ENCODE results near the gene CBL. TPM values are rescaled to one million over a fixed set of nuclear protein-coding genes. Genes with fewer than 3 reads are reported as not detected.
"Not testable (repeated sequence)": the region's sequence is repeated elsewhere in the genome, so short reads cannot be mapped to it uniquely, and the experiment has no call there.

The CBL gene
- total RNA-seq, 1 donor = 9.0 TPM

DNA sequence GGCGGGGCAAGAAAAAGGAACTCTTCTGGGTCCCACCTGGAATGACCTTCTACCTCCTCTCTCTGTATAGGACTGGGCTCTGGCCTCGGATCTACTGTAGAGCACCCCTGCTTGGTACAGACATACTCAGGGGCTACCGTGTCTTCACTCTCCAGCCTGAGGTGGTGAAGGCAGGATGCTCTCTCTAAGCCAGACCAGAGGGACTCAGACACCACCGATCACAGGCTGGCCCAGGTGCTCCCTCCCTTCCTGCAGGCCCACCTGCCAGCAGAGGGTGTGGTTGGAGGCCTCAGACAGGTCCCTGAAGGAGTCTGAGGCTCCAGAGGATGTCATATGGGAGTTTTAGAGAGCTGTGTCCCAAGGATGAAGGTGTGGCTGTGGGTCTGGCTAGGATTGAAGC is 16.7 kb upstream of the CBL start:
- no peak overlapping the region for H3K4me3 ChIP-seq (ENCODE audit: insufficient read depth, low read length)
- no peaks in the 10 kb centered on the region for H3K36me3 ChIP-seq (ENCODE audit: insufficient read depth, low read length)
- H3K4me1 ChIP-seq (ENCODE audit: insufficient read depth, low read length) = no peaks in the 10 kb centered on the region
- TF ChIP-seq, protein P1, sequence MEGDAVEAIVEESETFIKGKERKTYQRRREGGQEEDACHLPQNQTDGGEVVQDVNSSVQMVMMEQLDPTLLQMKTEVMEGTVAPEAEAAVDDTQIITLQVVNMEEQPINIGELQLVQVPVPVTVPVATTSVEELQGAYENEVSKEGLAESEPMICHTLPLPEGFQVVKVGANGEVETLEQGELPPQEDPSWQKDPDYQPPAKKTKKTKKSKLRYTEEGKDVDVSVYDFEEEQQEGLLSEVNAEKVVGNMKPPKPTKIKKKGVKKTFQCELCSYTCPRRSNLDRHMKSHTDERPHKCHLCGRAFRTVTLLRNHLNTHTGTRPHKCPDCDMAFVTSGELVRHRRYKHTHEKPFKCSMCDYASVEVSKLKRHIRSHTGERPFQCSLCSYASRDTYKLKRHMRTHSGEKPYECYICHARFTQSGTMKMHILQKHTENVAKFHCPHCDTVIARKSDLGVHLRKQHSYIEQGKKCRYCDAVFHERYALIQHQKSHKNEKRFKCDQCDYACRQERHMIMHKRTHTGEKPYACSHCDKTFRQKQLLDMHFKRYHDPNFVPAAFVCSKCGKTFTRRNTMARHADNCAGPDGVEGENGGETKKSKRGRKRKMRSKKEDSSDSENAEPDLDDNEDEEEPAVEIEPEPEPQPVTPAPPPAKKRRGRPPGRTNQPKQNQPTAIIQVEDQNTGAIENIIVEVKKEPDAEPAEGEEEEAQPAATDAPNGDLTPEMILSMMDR (IDR thresholded peaks at IDR 0.05; ENCODE audit: extremely low read depth, low read depth, low read length) = no peak
- no peaks in the 10 kb centered on the region for H3K9me3 ChIP-seq (ENCODE audit: low read depth, low read length)
- peak; percentile 51 for DNase-seq (ENCODE audit: insufficient read length, low spot score, missing footprints)
- no peak overlapping the region for H3K27ac ChIP-seq (ENCODE audit: low read depth, low read length)
- no peaks in the 10 kb centered on the region for H3K79me2 ChIP-seq (ENCODE audit: insufficient read depth, low read length)
- peaks cover 17% of the 10 kb centered on the region for H3K27me3 ChIP-seq (ENCODE audit: insufficient read depth, low read length)
- H3K4me2 ChIP-seq (ENCODE audit: insufficient read depth, low read length) = no peak overlapping the region
- no peaks in the 10 kb centered on the region for H4K20me1 ChIP-seq (ENCODE audit: insufficient read depth, low read length)
- H2AFZ ChIP-seq (ENCODE audit: low read length) = no peak overlapping the region

DNA sequence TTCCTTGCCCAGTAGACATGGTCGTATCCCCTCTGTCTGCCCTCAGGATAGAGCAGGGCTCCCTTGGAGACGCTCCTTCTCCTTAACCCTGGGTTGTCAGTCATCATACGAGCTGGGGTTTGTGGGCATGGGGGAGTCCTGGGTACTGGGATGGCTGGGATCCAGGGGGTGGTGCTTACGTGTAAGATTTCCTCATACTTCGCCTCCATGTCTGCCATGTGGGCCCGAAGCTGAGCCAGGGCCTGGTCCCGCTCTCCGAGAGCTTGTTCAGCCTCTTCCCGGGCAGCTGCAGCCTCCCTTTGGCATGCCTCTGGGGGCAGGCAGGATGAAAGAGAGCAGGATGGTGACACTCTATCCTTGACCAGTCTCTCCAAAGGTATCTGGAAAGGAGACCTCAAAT is 15.6 kb upstream of the CBL start:
- no peaks in the 10 kb centered on the region for H3K9me3 ChIP-seq (ENCODE audit: low read depth, low read length)
- H3K4me2 ChIP-seq (ENCODE audit: insufficient read depth, low read length) = no peak overlapping the region
- peaks cover 16% of the 10 kb centered on the region for H3K27me3 ChIP-seq (ENCODE audit: insufficient read depth, low read length)
- DNase-seq (ENCODE audit: insufficient read length, low spot score, missing footprints) = no peak
- H3K79me2 ChIP-seq (ENCODE audit: insufficient read depth, low read length) = no peaks in the 10 kb centered on the region
- TF ChIP-seq, protein P1 (IDR thresholded peaks at IDR 0.05; ENCODE audit: extremely low read depth, low read depth, low read length) = no peak
- no peak overlapping the region for H3K4me3 ChIP-seq (ENCODE audit: insufficient read depth, low read length)
- no peak overlapping the region for H3K27ac ChIP-seq (ENCODE audit: low read depth, low read length)
- no peaks in the 10 kb centered on the region for H3K36me3 ChIP-seq (ENCODE audit: insufficient read depth, low read length)
- H4K20me1 ChIP-seq (ENCODE audit: insufficient read depth, low read length) = no peaks in the 10 kb centered on the region
- H2AFZ ChIP-seq (ENCODE audit: low read length) = no peak overlapping the region
- H3K4me1 ChIP-seq (ENCODE audit: insufficient read depth, low read length) = no peaks in the 10 kb centered on the region

DNA sequence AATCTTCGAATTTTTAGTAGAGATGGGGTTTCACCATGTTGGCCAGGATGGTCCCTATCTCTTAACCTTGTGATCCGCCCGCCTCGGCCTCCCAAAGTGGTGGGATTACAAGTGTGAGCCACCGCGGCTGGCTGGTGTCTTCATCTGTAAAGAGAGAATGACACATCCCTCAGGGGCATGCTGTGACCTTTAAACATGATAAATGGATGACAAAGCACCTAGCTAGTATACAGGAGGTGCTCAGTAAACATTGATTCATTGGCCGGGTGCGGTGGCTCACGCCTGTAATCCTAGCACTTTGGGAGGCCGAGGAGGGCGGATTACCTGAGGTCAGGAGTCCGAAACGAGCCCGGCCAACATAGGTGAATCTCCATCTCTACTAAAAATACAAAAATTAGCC is 14.9 kb upstream of the CBL start:
- not testable (repeated sequence) for H3K36me3 ChIP-seq (ENCODE audit: insufficient read depth, low read length); H3K9me3 ChIP-seq (ENCODE audit: low read depth, low read length); DNase-seq (ENCODE audit: insufficient read length, low spot score, missing footprints); H2AFZ ChIP-seq (ENCODE audit: low read length); H3K4me1 ChIP-seq (ENCODE audit: insufficient read depth, low read length); H3K27me3 ChIP-seq (ENCODE audit: insufficient read depth, low read length); H3K4me2 ChIP-seq (ENCODE audit: insufficient read depth, low read length); H4K20me1 ChIP-seq (ENCODE audit: insufficient read depth, low read length); H3K27ac ChIP-seq (ENCODE audit: low read depth, low read length); H3K79me2 ChIP-seq (ENCODE audit: insufficient read depth, low read length); H3K4me3 ChIP-seq (ENCODE audit: insufficient read depth, low read length)

DNA sequence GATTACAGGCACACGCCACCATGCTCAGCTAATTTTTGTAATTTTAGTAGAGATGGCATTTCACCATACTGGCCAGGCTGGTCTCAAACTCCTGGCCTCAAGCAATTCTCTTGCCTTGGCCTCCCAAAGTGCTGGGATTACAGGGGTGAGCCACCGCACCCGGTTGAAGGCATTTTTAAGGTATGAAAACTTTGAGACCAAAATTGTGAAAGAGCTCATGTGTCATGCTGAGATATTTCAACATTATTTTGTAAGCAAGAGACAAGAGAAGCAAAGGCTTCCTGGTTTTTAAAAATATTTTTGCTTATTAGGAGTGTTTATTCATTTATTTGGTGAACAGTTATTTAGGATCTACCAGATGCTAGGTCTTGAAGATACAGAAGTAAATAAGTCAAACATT is 14.0 kb upstream of the CBL start:
- no peak overlapping the region for H3K4me3 ChIP-seq (ENCODE audit: insufficient read depth, low read length)
- H2AFZ ChIP-seq (ENCODE audit: low read length) = no peak overlapping the region
- peaks cover 5% of the 10 kb centered on the region for H3K27me3 ChIP-seq (ENCODE audit: insufficient read depth, low read length)
- TF ChIP-seq, protein P1 (IDR thresholded peaks at IDR 0.05; ENCODE audit: extremely low read depth, low read depth, low read length) = no peak
- no peaks in the 10 kb centered on the region for H3K36me3 ChIP-seq (ENCODE audit: insufficient read depth, low read length)
- no peaks in the 10 kb centered on the region for H3K9me3 ChIP-seq (ENCODE audit: low read depth, low read length)
- no peaks in the 10 kb centered on the region for H3K79me2 ChIP-seq (ENCODE audit: insufficient read depth, low read length)
- H3K4me2 ChIP-seq (ENCODE audit: insufficient read depth, low read length) = no peak overlapping the region
- H3K4me1 ChIP-seq (ENCODE audit: insufficient read depth, low read length) = no peaks in the 10 kb centered on the region
- DNase-seq (ENCODE audit: insufficient read length, low spot score, missing footprints) = no peak
- no peaks in the 10 kb centered on the region for H4K20me1 ChIP-seq (ENCODE audit: insufficient read depth, low read length)
- H3K27ac ChIP-seq (ENCODE audit: low read depth, low read length) = no peak overlapping the region

Measured in osteoblast (primary cell).